Right cardiac atrium (tissue), 5 donors: ENCODE measurements around the gene PDE11A. TPM values are rescaled to one million over a fixed set of nuclear protein-coding genes. Genes with fewer than 3 reads are reported as not detected.
A peak's percentile ranks its signal among the peaks of the same experiment; 100 is the strongest.
"Not testable (repeated sequence)": the region's sequence is repeated elsewhere in the genome, so short reads cannot be mapped to it uniquely, and the experiment has no call there.

ENCODE experiments used
- ATAC-seq, 2 donors: fragments of 200-7000 bp; cut with Tn5 transposase; one replicate each; pipeline versions ENCODE4 v1.8.0 to v1.9.1; 2020; ENCODE audit warnings: moderate library complexity in 2 of 2, mild to moderate bottlenecking in 1 of 2
- DNase-seq, 3 donors: peaks; one replicate each; pipeline ENCODE4 v3.0.0-alpha.2; 2020
- H3K27ac ChIP-seq: one replicate; pipeline ENCODE4 v1.5.1; 2013; ENCODE audit warnings: mild to moderate bottlenecking, low read length, control low read depth, moderate library complexity
- H3K27me3 ChIP-seq: one replicate; pipeline ENCODE4 v1.6.1; 2013; ENCODE audit not compliant: control insufficient read depth, insufficient read depth
- H3K4me1 ChIP-seq: one replicate; pipeline ENCODE4 v1.6.1; 2013; ENCODE audit warnings: low read length; ENCODE audit not compliant: control insufficient read depth, insufficient read depth
- H3K4me3 ChIP-seq: one replicate; pipeline ENCODE4 v1.5.1; 2013; ENCODE audit warnings: low read length, control low read depth
- H3K9me3 ChIP-seq: one replicate; pipeline ENCODE4 v1.6.1; 2013; ENCODE audit warnings: low read length; ENCODE audit not compliant: control insufficient read depth
- WGBS: extraction: QIAGEN DNeasy Blood & Tissue Kit; methylation state at CpG from one replicate; pipeline ENCODE4 v1.1.7; 2013; 5-methylcytosine and 5-hydroxymethylcytosine counted together
- intact Hi-C, 4 donors: fragments of 100-400 bp; cut with DNase I; formaldehyde crosslinking; loops; one replicate each; pipeline versions ENCODE4 v1.11.0 to v1.14.0; 2022 to 2023
- polyA plus RNA-seq: library from polyadenylated mRNA; stranded (reverse); fragments of 200-250 nt; gene quantifications from one replicate; pipeline ENCODE4 v1.2.3, GENCODE V29; 2013
- total RNA-seq, 4 donors: library from RNA; stranded (reverse); fragmentation: NEBNext Ultra II Directional; extraction: Animal tissue kit (Norgen Biotek cat#: 25700); gene quantifications; one replicate each; pipeline ENCODE4 v1.2.1, GENCODE V29; 2021
- donor health status: healthy with polysubstance abuse.
- donor health status: DM: no; HTN: yes; CAD: no.
- donor health status: DM: no; HTN: no; CAD: no.
- donor health status: DM: no; HTN: yes; CAD: no; lungs with severe emphysema.
- donor health status: DM: yes; HTN: yes; CAD: no.

The PDE11A gene
- total and polyA plus RNA-seq, 5 donors: 0.08 to 0.63 (median 0.18) TPM

GRCh38 chr2:177810906-177811305 is 261.7 kb downstream of the PDE11A start:
- intact Hi-C loops: no loop called here
- DNase-seq (no peak), ATAC-seq (no peak)

DNA sequence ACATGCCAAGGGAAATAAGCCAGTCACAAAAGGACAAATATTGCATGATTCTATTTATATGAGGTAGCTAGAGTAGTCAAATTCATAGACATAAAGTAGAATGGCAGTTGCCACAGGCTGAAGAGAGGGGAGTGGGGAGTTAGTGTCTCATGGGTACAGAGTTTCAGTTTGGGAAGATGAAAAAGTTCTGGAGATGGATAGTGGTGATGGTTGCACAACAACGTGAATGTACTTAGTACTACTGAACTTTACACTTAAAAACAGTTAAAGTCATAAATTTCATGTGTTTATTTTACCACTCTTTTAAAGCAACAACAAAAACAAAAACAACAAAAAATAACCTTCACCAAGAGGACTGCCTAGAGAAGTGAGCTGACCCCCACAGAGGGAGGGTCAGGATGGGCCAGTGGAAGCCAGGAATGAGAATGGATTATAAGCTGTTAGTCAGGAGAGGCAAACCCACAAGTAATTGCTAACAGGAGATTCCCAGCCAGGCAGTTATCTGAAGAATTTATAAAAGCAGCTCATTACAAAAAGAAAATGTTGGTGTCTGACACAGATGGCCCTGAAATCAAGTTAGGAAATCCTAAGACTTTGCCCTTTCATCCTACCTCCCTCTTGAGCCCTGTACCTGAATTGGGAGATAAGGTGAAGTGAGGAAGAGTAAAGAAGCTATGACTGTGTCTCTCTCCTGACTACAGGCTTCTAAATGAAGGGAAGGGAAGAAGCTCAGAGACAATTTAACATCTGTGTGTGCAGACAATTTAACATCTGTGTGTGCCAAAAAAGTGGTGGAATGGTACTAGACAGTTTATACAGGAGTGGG is 263.4 kb downstream of the PDE11A start:
- no peak overlapping the region for H3K4me3 ChIP-seq
- no peaks in the 10 kb centered on the region for H3K27me3 ChIP-seq
- intact Hi-C loops: no loop called here
- H3K27ac ChIP-seq: no peak overlapping the region
- ATAC-seq: no peak
- DNase-seq: no peak
- no peaks in the 10 kb centered on the region for H3K9me3 ChIP-seq
- no peaks in the 10 kb centered on the region for H3K4me1 ChIP-seq
- WGBS: 76% methylated on average over 1 of the region's 1 CpG

More at GRCh38 chr2:177810906-177811305, 261.7 kb downstream of the PDE11A start:
- H3K4me1 ChIP-seq: no peaks in the 10 kb centered on the region
- H3K27me3 ChIP-seq: no peaks in the 10 kb centered on the region
- no peak overlapping the region for H3K4me3 ChIP-seq
- no peak overlapping the region for H3K27ac ChIP-seq
- no peaks in the 10 kb centered on the region for H3K9me3 ChIP-seq

- Histone ChIP-seq H3K4me3 (no peak overlapping the region), H3K27ac (no peak overlapping the region), H3K9me3 (no peaks in the 10 kb centered on the region), H3K27me3 (no peaks in the 10 kb centered on the region), H3K4me1 (no peaks in the 10 kb centered on the region)
- ATAC-seq (no peak), DNase-seq (no peak)
- intact Hi-C loops: no loop called here
Observed at GRCh38 chr2:177806025-177806424, 266.6 kb downstream of the PDE11A start.

DNA sequence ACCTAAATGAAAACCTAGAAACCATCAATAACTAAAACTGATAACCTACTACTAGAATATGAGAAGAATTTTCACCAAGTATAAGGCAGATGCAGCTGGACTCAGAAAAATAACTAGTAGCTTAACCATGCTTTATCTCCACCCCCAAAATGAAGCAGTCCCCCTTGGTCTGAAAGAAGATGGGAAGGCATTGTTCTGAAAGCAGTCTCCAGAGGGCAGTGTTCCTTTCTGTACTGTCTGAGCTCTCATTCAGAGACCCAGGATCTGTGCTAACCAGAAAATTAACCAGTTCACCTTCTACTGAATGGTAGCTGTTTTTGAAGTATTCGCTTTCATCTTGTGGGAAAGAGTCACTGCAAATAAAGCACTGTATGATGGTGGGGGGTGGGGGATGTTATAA is 273.0 kb downstream of the PDE11A start:
- peak in 1 of 2 donors; percentile 52 for ATAC-seq

DNA sequence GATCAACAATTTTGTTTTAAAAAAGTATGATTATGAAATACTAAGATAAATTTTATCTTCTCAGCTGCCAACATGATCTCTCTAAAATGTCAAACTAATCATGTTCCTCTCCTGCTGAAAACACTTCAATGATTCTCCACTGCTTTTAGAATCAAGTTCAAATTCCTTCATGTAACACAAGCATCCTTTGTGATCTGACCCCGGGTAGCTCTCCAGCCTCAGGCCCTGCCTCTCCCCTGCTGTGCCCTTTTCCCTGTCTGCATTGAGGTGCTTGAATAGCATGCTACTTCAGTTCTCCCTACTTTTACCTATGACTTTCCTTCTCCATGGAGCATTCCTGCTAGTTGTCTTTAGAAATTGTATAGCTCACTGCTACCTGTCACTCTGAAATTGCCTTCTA is 274.8 kb downstream of the PDE11A start:
- no peak overlapping the region for H3K27ac ChIP-seq
- no peak for DNase-seq
- H3K4me1 ChIP-seq: no peaks in the 10 kb centered on the region
- intact Hi-C loops: no loop called here
- no peaks in the 10 kb centered on the region for H3K27me3 ChIP-seq
- no peaks in the 10 kb centered on the region for H3K9me3 ChIP-seq
- no peak overlapping the region for H3K4me3 ChIP-seq
- ATAC-seq: peak in 1 of 2 donors; percentile 20
- 12% methylated on average over 1 of the region's 1 CpG for WGBS

More for the DNA sequence above, 273.0 kb downstream of the PDE11A start:
- Histone ChIP-seq H3K9me3 (no peaks in the 10 kb centered on the region), H3K27me3 (no peaks in the 10 kb centered on the region), H3K4me1 (no peaks in the 10 kb centered on the region), H3K4me3 (no peak overlapping the region), H3K27ac (no peak overlapping the region)
- 41% methylated on average over 1 of the region's 1 CpG for WGBS
- intact Hi-C loops: no loop called here
- no peak for DNase-seq

- ATAC-seq (peak in 1 of 2 donors; percentile 65), DNase-seq (no peak)
- H3K9me3 ChIP-seq: no peaks in the 10 kb centered on the region
- no peaks in the 10 kb centered on the region for H3K4me1 ChIP-seq
- no peak overlapping the region for H3K4me3 ChIP-seq
- no peaks in the 10 kb centered on the region for H3K27me3 ChIP-seq
- 53% methylated on average over 4 of the region's 4 CpGs for WGBS
- H3K27ac ChIP-seq: peak overlapping the region; percentile 32
- intact Hi-C loops: no loop called here
Observed at GRCh38 chr2:177796654-177797415, 275.7 kb downstream of the PDE11A start.

DNA sequence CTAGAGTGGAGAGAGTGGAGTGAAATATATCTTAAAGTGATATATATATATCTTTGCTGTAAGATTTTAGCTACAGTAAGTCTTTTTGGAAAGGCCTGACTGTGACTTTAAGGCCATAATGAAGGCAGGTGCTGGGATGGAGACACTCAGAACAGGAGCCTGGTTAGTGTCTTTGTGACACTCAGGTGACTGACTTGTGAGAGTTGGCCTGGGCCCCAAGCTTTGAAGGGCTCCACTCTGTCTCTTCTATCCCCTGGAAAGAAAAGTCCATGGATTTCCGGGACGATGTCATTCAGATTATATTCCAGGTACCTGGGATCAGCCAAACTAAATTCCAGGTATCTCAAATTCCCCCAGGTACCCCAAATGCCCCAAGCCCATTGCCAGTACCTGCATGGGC is 276.6 kb downstream of the PDE11A start:
- peak in 1 of 3 donors; percentile 37 for DNase-seq
- WGBS: 60% methylated on average over 2 of the region's 2 CpGs
- Histone ChIP-seq H3K4me1 (no peaks in the 10 kb centered on the region), H3K27me3 (no peaks in the 10 kb centered on the region), H3K9me3 (no peaks in the 10 kb centered on the region), H3K27ac (no peak overlapping the region), H3K4me3 (no peak overlapping the region)
- intact Hi-C loops: no loop called here
- peak in 1 of 2 donors; percentile 23 for ATAC-seq

DNA sequence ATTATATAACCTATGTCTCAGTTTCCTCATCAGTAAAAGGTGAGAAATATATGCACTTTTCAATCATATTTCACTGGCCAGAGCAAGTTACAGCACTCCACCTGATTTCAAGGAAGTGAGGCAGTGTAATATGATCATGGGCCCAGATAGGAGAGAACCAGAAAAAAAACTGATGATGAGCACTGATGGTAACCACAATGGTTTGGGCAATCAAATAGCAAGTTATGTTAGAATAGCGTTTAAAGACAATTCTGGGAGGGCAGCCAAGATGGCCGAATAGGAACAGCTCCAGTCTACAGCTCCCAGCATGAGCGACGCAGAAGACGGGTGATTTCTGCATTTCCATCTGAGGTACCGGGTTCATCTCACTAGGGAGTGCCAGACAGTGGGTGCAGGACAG is 287.4 kb downstream of the PDE11A start:
- H3K27ac ChIP-seq, H3K4me1 ChIP-seq, H3K4me3 ChIP-seq, DNase-seq, H3K9me3 ChIP-seq, H3K27me3 ChIP-seq, ATAC-seq, intact Hi-C loops: not testable (repeated sequence)
- 75% methylated on average over 6 of the region's 6 CpGs for WGBS

GRCh38 chr2:177784745-177785067 is 287.9 kb downstream of the PDE11A start:
- Histone ChIP-seq H3K9me3 (no peaks in the 10 kb centered on the region), H3K4me1 (no peaks in the 10 kb centered on the region), H3K4me3 (no peak overlapping the region), H3K27ac (no peak overlapping the region), H3K27me3 (no peaks in the 10 kb centered on the region)
- intact Hi-C loops: no loop called here
- DNase-seq (no peak), ATAC-seq (no peak)
- WGBS: 58% methylated on average over 1 of the region's 1 CpG

- H3K27me3 ChIP-seq: no peaks in the 10 kb centered on the region
- no peak overlapping the region for H3K27ac ChIP-seq
- ATAC-seq (peak; percentile 31 to 51), DNase-seq (no peak)
- no peak overlapping the region for H3K4me3 ChIP-seq
- H3K9me3 ChIP-seq: no peaks in the 10 kb centered on the region
- H3K4me1 ChIP-seq: no peaks in the 10 kb centered on the region
- intact Hi-C loops: no loop called here
- WGBS: 44% methylated on average over 2 of the region's 2 CpGs
Observed at GRCh38 chr2:177783835-177784744, 288.5 kb downstream of the PDE11A start.

- Histone ChIP-seq H3K4me1 (no peaks in the 10 kb centered on the region), H3K27me3 (no peaks in the 10 kb centered on the region), H3K27ac (no peak overlapping the region), H3K4me3 (no peak overlapping the region), H3K9me3 (no peaks in the 10 kb centered on the region)
- ATAC-seq (no peak), DNase-seq (no peak)
- intact Hi-C loops: no loop called here
Observed at GRCh38 chr2:177783091-177783490, 289.5 kb downstream of the PDE11A start.
